ENCODE measurements around the gene WDR70. TPM values are rescaled to one million over a fixed set of nuclear protein-coding genes. Genes with fewer than 3 reads are reported as not detected.
"Not testable (repeated sequence)": the region's sequence is repeated elsewhere in the genome, so short reads cannot be mapped to it uniquely, and the experiment has no call there.

WDR70 gene
- total and polyA plus RNA-seq, 4 donors, result 11.0 to 57.8 (median 26.2) TPM

DNA sequence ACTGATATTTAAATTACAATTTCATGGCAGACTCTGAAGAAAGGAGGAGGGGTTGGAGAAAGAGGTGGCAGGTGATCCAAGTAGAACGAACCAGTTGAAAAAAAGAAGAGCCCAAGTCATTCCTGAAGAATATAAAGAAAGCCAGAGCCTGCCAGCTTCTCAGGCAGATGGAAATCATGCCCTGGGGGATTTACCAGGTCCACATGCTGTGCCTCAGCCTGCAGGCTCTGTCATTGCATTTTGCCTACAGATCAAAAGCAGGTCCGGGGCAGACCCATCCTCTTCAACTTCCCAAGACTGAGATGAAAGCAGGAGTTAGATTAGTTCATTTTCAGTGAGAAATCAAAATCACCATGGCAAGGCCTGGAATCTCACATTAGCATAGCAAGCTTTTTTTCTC, 412.2 kb downstream of the WDR70 start:
- Histone ChIP-seq H3K27ac (ENCODE audit: low read depth in 1 of 2, low read length in 1 of 2) (no peak overlapping the region), H3K4me3 (no peak overlapping the region), H3K36me3 (ENCODE audit: control insufficient read depth in 4 of 4, insufficient read depth in 4 of 4, low read length in 4 of 4) (no peaks in the 10 kb centered on the region), H3K27me3 (ENCODE audit: control insufficient read depth in 3 of 3, insufficient read depth in 3 of 3, low read length in 2 of 3) (peaks cover 0 to 2% (median 0%) of the 10 kb centered on the region in 3 donors), H3K9ac (ENCODE audit: insufficient read depth in 1 of 2, low read length in 2 of 2) (no peak overlapping the region), H3K9me3 (ENCODE audit: control insufficient read depth in 4 of 4, insufficient read depth in 3 of 4, low read length in 3 of 4) (peaks cover 0 to 17% (median 7%) of the 10 kb centered on the region in 4 donors), H3K4me1 (ENCODE audit: control insufficient read depth in 5 of 5, insufficient read depth in 5 of 5, low read length in 5 of 5) (peaks cover 0 to 8% (median 0%) of the 10 kb centered on the region in 5 donors)
- ATAC-seq (ENCODE audit: insufficient read depth, low FRiP score), result no peak
- 76 to 85% methylated on average over 2 of the region's 2 CpGs for WGBS, 2 donors
- no peak for TF ChIP-seq CTCF (IDR thresholded peaks at IDR 0.05; ENCODE audit: control extremely low read depth, extremely low read depth)
- DNase-seq, result no peak

GRCh38 chr5:37792975-37793631, 414.0 kb downstream of the WDR70 start:
- ATAC-seq (ENCODE audit: insufficient read depth, low FRiP score), result no peak
- H3K4me1 ChIP-seq (ENCODE audit: control insufficient read depth in 5 of 5, insufficient read depth in 5 of 5, low read length in 5 of 5), result no peaks in the 10 kb centered on the region
- WGBS, 2 donors, result 70 to 89% methylated on average over 2 of the region's 2 CpGs

DNA sequence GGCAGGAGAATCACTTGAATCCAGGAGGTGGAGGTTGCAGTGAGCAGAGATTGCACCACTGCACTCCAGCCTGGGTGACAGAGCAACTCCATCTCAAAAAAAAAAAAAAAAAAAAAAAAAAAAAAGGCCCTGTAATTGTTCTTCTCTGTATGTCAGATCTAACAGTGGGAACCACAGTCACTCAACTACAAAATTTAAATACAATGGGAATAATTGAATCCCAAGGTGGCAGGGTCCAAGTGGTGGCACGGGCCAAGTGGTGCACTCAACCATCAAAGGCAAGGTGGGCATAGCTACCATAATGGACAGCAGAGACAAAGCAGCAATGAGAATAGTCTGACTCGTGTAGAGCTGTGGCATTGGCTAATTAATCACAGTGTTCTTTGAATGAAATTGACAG, 416.2 kb downstream of the WDR70 start:
- H3K36me3 ChIP-seq (ENCODE audit: control insufficient read depth in 4 of 4, insufficient read depth in 4 of 4, low read length in 4 of 4); H3K27me3 ChIP-seq (ENCODE audit: control insufficient read depth in 3 of 3, insufficient read depth in 3 of 3, low read length in 2 of 3); DNase-seq; H3K27ac ChIP-seq (ENCODE audit: low read depth in 1 of 2, low read length in 1 of 2); H3K4me3 ChIP-seq; ATAC-seq (ENCODE audit: insufficient read depth, low FRiP score); H3K4me1 ChIP-seq (ENCODE audit: control insufficient read depth in 5 of 5, insufficient read depth in 5 of 5, low read length in 5 of 5); H3K9ac ChIP-seq (ENCODE audit: insufficient read depth in 1 of 2, low read length in 2 of 2): not testable (repeated sequence)
- H3K9me3 ChIP-seq (ENCODE audit: control insufficient read depth in 4 of 4, insufficient read depth in 3 of 4, low read length in 3 of 4), result peaks cover 0 to 17% (median 7%) of the 10 kb centered on the region in 4 donors
- 75 to 84% methylated on average over 2 of the region's 2 CpGs for WGBS, 2 donors

More at GRCh38 chr5:37792975-37793631, 414.0 kb downstream of the WDR70 start:
- H3K27ac ChIP-seq (ENCODE audit: low read depth in 1 of 2, low read length in 1 of 2), result no peak overlapping the region
- no peaks in the 10 kb centered on the region for H3K36me3 ChIP-seq (ENCODE audit: control insufficient read depth in 4 of 4, insufficient read depth in 4 of 4, low read length in 4 of 4)
- H3K4me3 ChIP-seq, result no peak overlapping the region
- peaks cover 0 to 2% (median 0%) of the 10 kb centered on the region in 3 donors for H3K27me3 ChIP-seq (ENCODE audit: control insufficient read depth in 3 of 3, insufficient read depth in 3 of 3, low read length in 2 of 3)
- no peak overlapping the region for H3K9ac ChIP-seq (ENCODE audit: insufficient read depth in 1 of 2, low read length in 2 of 2)
- no peak for TF ChIP-seq CTCF (IDR thresholded peaks at IDR 0.05; ENCODE audit: control extremely low read depth, extremely low read depth)
- peaks cover 0 to 17% (median 7%) of the 10 kb centered on the region in 4 donors for H3K9me3 ChIP-seq (ENCODE audit: control insufficient read depth in 4 of 4, insufficient read depth in 3 of 4, low read length in 3 of 4)
- no peak for DNase-seq

DNA sequence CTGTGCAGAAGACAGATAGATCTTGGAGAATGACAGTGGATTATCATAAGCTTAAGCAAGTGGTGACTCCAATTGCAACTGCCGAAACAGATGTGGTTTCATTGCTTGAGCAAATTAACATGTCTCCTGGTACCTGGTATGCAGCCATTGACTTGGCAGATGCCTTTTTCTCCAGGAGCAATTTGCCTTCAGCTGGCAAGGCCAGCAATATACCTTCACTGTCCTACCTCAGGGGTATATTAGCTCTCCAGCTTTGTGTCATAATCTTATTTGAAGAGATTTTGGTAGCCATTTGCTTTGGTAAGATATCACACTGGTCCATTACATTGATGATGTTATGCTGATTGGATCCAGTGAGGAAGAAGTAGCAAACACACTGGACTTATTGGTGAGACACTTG, 417.3 kb downstream of the WDR70 start:
- not testable (repeated sequence) for H3K27me3 ChIP-seq (ENCODE audit: control insufficient read depth in 3 of 3, insufficient read depth in 3 of 3, low read length in 2 of 3); H3K36me3 ChIP-seq (ENCODE audit: control insufficient read depth in 4 of 4, insufficient read depth in 4 of 4, low read length in 4 of 4); DNase-seq; H3K4me1 ChIP-seq (ENCODE audit: control insufficient read depth in 5 of 5, insufficient read depth in 5 of 5, low read length in 5 of 5); H3K27ac ChIP-seq (ENCODE audit: low read depth in 1 of 2, low read length in 1 of 2); ATAC-seq (ENCODE audit: insufficient read depth, low FRiP score); H3K9ac ChIP-seq (ENCODE audit: insufficient read depth in 1 of 2, low read length in 2 of 2); H3K4me3 ChIP-seq
- WGBS, 2 donors, result 93 to 100% methylated on average over 1 of the region's 1 CpG
- peaks cover 0 to 13% (median 7%) of the 10 kb centered on the region in 4 donors for H3K9me3 ChIP-seq (ENCODE audit: control insufficient read depth in 4 of 4, insufficient read depth in 3 of 4, low read length in 3 of 4)

Measured in lung (tissue), 12 donors.